Measurements from ENCODE around the gene CNTFR. TPM values are rescaled to one million over a fixed set of nuclear protein-coding genes. Genes with fewer than 3 reads are reported as not detected.

CNTFR gene
- total and polyA plus RNA-seq, 4 donors, result 0.75 to 3.3 (median 2.0) TPM

DNA sequence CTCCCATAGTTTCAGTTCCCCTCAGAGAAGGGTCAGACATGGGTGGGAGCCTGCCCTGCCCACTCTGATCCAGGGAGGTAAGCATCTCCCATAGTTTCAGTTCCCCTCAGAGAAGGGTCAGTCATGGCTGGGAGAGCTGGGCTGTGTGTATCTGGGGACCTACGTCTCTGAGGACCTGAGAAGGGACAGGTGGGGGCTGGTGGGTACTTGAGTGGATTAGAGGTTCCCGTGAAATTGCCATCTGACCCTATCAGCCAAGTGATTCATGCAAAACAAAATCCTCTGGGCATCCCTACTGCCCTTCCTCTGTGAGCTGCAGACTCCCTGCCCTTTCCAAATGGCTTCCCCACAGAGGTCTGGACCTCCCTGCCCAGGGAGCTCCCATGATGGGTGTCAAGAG lies 70.6 kb downstream of the CNTFR start:
- TF ChIP-seq TAF1 (conservative IDR thresholded peaks at IDR 0.05) (no peak), FOXA1 (IDR thresholded peaks at IDR 0.05) (no peak), HNF4G (IDR thresholded peaks at IDR 0.05) (no peak), FOXA2 (IDR thresholded peaks at IDR 0.05) (no peak), JUND (IDR thresholded peaks at IDR 0.05) (no peak), GABPA (IDR thresholded peaks at IDR 0.05 in 1 of 2, conservative IDR thresholded peaks at IDR 0.05 in 1 of 2) (no peak), RXRA (IDR thresholded peaks at IDR 0.05) (no peak), SP1 (IDR thresholded peaks at IDR 0.05) (no peak), EGR1 (IDR thresholded peaks at IDR 0.05; ENCODE audit: low read depth in 2 of 2) (no peak), NR2F2 (IDR thresholded peaks at IDR 0.05) (no peak), YY1 (IDR thresholded peaks at IDR 0.05) (no peak), RAD21 (IDR thresholded peaks at IDR 0.05) (no peak)
- TF ChIP-seq, protein P1, sequence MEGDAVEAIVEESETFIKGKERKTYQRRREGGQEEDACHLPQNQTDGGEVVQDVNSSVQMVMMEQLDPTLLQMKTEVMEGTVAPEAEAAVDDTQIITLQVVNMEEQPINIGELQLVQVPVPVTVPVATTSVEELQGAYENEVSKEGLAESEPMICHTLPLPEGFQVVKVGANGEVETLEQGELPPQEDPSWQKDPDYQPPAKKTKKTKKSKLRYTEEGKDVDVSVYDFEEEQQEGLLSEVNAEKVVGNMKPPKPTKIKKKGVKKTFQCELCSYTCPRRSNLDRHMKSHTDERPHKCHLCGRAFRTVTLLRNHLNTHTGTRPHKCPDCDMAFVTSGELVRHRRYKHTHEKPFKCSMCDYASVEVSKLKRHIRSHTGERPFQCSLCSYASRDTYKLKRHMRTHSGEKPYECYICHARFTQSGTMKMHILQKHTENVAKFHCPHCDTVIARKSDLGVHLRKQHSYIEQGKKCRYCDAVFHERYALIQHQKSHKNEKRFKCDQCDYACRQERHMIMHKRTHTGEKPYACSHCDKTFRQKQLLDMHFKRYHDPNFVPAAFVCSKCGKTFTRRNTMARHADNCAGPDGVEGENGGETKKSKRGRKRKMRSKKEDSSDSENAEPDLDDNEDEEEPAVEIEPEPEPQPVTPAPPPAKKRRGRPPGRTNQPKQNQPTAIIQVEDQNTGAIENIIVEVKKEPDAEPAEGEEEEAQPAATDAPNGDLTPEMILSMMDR (IDR thresholded peaks at IDR 0.05; ENCODE audit: low read depth, low read length, missing input control), result no peak
- TF ChIP-seq, protein P2, sequence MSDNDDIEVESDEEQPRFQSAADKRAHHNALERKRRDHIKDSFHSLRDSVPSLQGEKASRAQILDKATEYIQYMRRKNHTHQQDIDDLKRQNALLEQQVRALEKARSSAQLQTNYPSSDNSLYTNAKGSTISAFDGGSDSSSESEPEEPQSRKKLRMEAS (IDR thresholded peaks at IDR 0.05), result no peak
- TF ChIP-seq, protein P3, sequence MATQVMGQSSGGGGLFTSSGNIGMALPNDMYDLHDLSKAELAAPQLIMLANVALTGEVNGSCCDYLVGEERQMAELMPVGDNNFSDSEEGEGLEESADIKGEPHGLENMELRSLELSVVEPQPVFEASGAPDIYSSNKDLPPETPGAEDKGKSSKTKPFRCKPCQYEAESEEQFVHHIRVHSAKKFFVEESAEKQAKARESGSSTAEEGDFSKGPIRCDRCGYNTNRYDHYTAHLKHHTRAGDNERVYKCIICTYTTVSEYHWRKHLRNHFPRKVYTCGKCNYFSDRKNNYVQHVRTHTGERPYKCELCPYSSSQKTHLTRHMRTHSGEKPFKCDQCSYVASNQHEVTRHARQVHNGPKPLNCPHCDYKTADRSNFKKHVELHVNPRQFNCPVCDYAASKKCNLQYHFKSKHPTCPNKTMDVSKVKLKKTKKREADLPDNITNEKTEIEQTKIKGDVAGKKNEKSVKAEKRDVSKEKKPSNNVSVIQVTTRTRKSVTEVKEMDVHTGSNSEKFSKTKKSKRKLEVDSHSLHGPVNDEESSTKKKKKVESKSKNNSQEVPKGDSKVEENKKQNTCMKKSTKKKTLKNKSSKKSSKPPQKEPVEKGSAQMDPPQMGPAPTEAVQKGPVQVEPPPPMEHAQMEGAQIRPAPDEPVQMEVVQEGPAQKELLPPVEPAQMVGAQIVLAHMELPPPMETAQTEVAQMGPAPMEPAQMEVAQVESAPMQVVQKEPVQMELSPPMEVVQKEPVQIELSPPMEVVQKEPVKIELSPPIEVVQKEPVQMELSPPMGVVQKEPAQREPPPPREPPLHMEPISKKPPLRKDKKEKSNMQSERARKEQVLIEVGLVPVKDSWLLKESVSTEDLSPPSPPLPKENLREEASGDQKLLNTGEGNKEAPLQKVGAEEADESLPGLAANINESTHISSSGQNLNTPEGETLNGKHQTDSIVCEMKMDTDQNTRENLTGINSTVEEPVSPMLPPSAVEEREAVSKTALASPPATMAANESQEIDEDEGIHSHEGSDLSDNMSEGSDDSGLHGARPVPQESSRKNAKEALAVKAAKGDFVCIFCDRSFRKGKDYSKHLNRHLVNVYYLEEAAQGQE (IDR thresholded peaks at IDR 0.05), result no peak
- TF ChIP-seq, protein P4, sequence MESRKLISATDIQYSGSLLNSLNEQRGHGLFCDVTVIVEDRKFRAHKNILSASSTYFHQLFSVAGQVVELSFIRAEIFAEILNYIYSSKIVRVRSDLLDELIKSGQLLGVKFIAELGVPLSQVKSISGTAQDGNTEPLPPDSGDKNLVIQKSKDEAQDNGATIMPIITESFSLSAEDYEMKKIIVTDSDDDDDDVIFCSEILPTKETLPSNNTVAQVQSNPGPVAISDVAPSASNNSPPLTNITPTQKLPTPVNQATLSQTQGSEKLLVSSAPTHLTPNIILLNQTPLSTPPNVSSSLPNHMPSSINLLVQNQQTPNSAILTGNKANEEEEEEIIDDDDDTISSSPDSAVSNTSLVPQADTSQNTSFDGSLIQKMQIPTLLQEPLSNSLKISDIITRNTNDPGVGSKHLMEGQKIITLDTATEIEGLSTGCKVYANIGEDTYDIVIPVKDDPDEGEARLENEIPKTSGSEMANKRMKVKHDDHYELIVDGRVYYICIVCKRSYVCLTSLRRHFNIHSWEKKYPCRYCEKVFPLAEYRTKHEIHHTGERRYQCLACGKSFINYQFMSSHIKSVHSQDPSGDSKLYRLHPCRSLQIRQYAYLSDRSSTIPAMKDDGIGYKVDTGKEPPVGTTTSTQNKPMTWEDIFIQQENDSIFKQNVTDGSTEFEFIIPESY (IDR thresholded peaks at IDR 0.05), result no peak
- TF ChIP-seq, protein P5, sequence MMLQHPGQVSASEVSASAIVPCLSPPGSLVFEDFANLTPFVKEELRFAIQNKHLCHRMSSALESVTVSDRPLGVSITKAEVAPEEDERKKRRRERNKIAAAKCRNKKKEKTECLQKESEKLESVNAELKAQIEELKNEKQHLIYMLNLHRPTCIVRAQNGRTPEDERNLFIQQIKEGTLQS (IDR thresholded peaks at IDR 0.05), result no peak
- H3K4me3 ChIP-seq (ENCODE audit: low read depth in 1 of 3, low read length in 3 of 3), result no peak overlapping the region
- peaks cover 8 to 34% (median 25%) of the 10 kb centered on the region in 4 donors for H3K4me1 ChIP-seq (ENCODE audit: control insufficient read depth in 4 of 4, insufficient read depth in 4 of 4, low read length in 3 of 4)
- no peaks in the 10 kb centered on the region for H3K36me3 ChIP-seq (ENCODE audit: control insufficient read depth in 4 of 4, insufficient read depth in 3 of 4, low read depth in 1 of 4, low read length in 3 of 4)
- no peak overlapping the region for H3K27ac ChIP-seq (ENCODE audit: low read depth in 1 of 2, low read length in 2 of 2)
- 90% methylated on average over 2 of the region's 2 CpGs for WGBS
- no peaks in the 10 kb centered on the region for H3K9me3 ChIP-seq (ENCODE audit: control insufficient read depth in 4 of 4, low read length in 3 of 4)
- no peak for DNase-seq (ENCODE audit: low spot score)
- no peaks in the 10 kb centered on the region for H3K27me3 ChIP-seq (ENCODE audit: control insufficient read depth in 4 of 4, insufficient read depth in 4 of 4, low read length in 3 of 4)
- no peak overlapping the region for H3K9ac ChIP-seq (ENCODE audit: low read depth in 1 of 2, low read length in 2 of 2)

All from liver (tissue), 9 donors.